Ishikawa (cell line): ENCODE measurements around the gene CAMK1G.

Experiments
- EP300 ChIP-seq: IDR thresholded peaks from 2 replicates; pipeline ENCODE4 v1.6.1; 2012; ENCODE audit warnings: borderline replicate concordance
- RAD21 ChIP-seq: IDR thresholded peaks from 2 replicates; pipeline ENCODE4 v1.6.1; 2012; ENCODE audit warnings: low read depth

- TF ChIP-seq RAD21 (no peak), EP300 (no peak)
Observed at GRCh38 chr1:209614151-209614420, 30.6 kb downstream of the CAMK1G start.
